Glutamatergic neuron (in vitro differentiated cells): Measurements from ENCODE around the gene RPTOR. TPM values are rescaled to one million over a fixed set of nuclear protein-coding genes. Genes with fewer than 3 reads are reported as not detected.

ENCODE experiments used
- DNase-seq: peaks from one replicate; pipeline ENCODE4 v3.0.0; 2022
- H3K27ac Mint-ChIP-seq: one replicate; pipeline ENCODE4 v1.8.0; 2020; ENCODE audit warnings: mild to moderate bottlenecking, mixed read lengths, inconsistent platforms; ENCODE audit not compliant: unreplicated experiment
- H3K27me3 Mint-ChIP-seq: one replicate; pipeline ENCODE4 v1.8.0; 2020; ENCODE audit warnings: mild to moderate bottlenecking, moderate library complexity, mixed read lengths, inconsistent platforms; ENCODE audit not compliant: unreplicated experiment
- H3K36me3 Mint-ChIP-seq: one replicate; pipeline ENCODE4 v1.8.0; 2020; ENCODE audit warnings: mild to moderate bottlenecking, mixed read lengths, inconsistent platforms; ENCODE audit not compliant: unreplicated experiment
- H3K4me1 Mint-ChIP-seq: one replicate; pipeline ENCODE4 v1.8.0; 2020; ENCODE audit warnings: mild to moderate bottlenecking, low read depth, mixed read lengths, inconsistent platforms; ENCODE audit not compliant: unreplicated experiment
- H3K4me3 Mint-ChIP-seq: one replicate; pipeline ENCODE4 v1.8.0; 2020; ENCODE audit warnings: mild to moderate bottlenecking, mixed read lengths, inconsistent platforms; ENCODE audit not compliant: unreplicated experiment
- H3K9me3 Mint-ChIP-seq: one replicate; pipeline ENCODE4 v1.8.0; 2020; ENCODE audit warnings: mild to moderate bottlenecking, moderate library complexity, mixed read lengths, inconsistent platforms; ENCODE audit not compliant: unreplicated experiment
- CTCF ChIP-seq: fragments of 200-600 bp; sonication (generic); IDR thresholded peaks from one replicate; pipeline ENCODE4 v1.5.0; 2021; ENCODE audit not compliant: partially characterized antibody, unreplicated experiment
- total RNA-seq: library from RNA; stranded (reverse); fragmentation: NEBNext Ultra II Directional; extraction: Animal tissue kit (Norgen Biotek cat#: 25700); gene quantifications from one replicate; pipeline ENCODE4 v1.2.1, GENCODE V29; 2021; ENCODE audit not compliant: unreplicated experiment

RPTOR gene
- total RNA-seq, 1 donor from 2014 or later = 39.8 TPM

DNA sequence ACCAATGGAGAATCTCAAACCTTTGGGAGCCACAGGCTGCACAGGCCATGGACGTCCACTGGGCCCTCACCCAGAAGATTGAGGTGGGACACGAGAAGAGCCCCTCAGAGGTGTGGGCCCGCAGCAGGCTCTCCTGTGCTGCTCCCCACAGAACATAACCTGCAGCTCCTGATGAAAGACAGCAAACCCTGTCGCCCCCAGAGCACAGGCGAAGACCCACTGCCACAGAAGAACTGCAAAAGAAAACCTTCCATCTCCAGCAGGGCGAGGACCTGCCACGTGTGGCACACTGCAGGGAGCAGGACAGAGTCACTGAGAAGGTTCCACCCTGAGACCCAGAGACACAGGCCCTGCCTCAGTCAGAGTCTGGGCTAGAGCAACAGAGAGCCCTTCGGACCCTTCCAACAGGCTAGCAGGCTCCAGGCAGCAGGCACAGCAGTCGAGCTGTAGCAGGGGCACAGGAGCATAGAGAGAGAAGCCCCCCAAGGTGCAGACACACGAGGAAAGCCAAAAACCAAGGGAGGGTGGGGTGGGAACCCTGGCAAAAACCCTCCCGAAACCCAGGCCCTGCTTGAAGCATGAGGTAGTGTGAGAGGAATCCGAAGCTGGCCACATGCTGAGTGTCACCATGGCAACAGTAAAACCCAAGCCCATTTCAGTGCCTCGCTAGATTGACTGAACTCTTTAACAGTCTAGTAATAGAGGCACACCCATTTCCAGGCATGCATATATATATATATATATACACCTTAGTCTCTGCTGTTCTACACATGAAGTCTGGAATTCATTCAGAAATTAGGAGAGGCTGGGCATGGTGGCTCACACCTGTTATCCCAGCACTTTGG, 387.0 kb downstream of the RPTOR start:
- H3K27me3 Mint-ChIP-seq = no peaks in the 10 kb centered on the region
- no peak for TF ChIP-seq CTCF
- no peaks in the 10 kb centered on the region for H3K9me3 Mint-ChIP-seq
- H3K4me1 Mint-ChIP-seq = peaks cover 12% of the 10 kb centered on the region
- no peak overlapping the region for H3K4me3 Mint-ChIP-seq
- no peak for DNase-seq
- no peak overlapping the region for H3K27ac Mint-ChIP-seq
- H3K36me3 Mint-ChIP-seq = peaks cover 7% of the 10 kb centered on the region

DNA sequence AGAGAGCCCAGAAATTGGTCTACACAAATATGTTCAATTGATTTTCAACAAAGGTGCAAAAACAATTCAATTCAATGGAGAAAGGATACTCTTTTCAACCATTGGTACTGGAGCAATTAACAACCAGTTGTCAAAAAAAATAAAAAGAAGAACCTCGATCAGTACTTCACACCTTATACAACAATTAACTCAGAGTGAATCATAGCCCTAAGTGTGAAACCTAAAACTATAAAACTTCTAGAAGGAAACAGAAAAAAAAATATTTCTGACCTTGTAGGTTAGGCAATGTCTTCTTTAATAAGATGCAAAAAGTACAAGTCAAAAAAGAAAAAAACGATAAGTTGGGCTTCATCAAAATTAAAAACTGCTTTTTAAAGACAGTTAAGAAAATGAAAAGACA, 390.9 kb downstream of the RPTOR start:
- no peak for DNase-seq
- Mint-ChIP-seq H3K9me3 (no peaks in the 10 kb centered on the region), H3K4me1 (no peaks in the 10 kb centered on the region), H3K36me3 (no peaks in the 10 kb centered on the region), H3K27ac (no peak overlapping the region), H3K4me3 (no peak overlapping the region), H3K27me3 (peaks cover 2% of the 10 kb centered on the region)
- no peak for TF ChIP-seq CTCF

DNA sequence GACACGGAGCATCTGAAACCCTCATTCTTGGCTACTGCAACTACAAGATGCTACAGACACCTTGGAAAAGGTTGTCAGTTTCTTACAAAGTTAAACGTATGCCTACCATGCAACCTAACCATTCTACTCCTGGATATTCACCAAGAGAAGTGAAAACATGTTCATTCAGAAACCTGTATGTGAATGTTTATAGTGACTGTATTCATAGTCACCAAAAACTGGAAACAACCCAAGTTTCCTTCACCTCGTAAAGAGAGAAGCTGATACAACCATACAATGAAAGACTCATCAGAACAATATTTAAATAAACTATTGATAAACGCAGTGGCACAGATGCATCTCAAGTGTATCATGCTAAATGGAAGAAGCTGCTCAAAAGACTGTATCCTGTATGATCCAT, 391.6 kb downstream of the RPTOR start:
- Mint-ChIP-seq H3K4me3 (no peak overlapping the region), H3K9me3 (no peaks in the 10 kb centered on the region), H3K27ac (no peak overlapping the region), H3K27me3 (peaks cover 2% of the 10 kb centered on the region), H3K36me3 (no peaks in the 10 kb centered on the region), H3K4me1 (no peaks in the 10 kb centered on the region)
- TF ChIP-seq CTCF = no peak
- DNase-seq = no peak

GRCh38 chr17:80936723-80937122, 392.1 kb downstream of the RPTOR start:
- no peaks in the 10 kb centered on the region for H3K4me1 Mint-ChIP-seq
- H3K9me3 Mint-ChIP-seq = no peaks in the 10 kb centered on the region
- no peak overlapping the region for H3K27ac Mint-ChIP-seq
- TF ChIP-seq CTCF = no peak
- DNase-seq = no peak
- H3K36me3 Mint-ChIP-seq = no peaks in the 10 kb centered on the region
- H3K4me3 Mint-ChIP-seq = no peak overlapping the region
- H3K27me3 Mint-ChIP-seq = peaks cover 2% of the 10 kb centered on the region
